A549 treated with AZD9567 at 1 μM for 4 hours (cell line): Measurements from ENCODE around the gene PTMA. TPM values are rescaled to one million over a fixed set of nuclear protein-coding genes. Genes with fewer than 3 reads are reported as not detected.

Experiments
- total RNA-seq: library from RNA; stranded (reverse); fragments of 200-300 nt; extraction: Qiagen RNA extraction; gene quantifications from 5 replicates; pipeline ENCODE4 v1.2.3, GENCODE V29; 2022; ENCODE audit not compliant: insufficient read depth

PTMA gene, protein sequence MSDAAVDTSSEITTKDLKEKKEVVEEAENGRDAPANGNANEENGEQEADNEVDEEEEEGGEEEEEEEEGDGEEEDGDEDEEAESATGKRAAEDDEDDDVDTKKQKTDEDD
- 1,432 to 1,524 TPM (median 1,499 TPM) in 5 replicates for total RNA-seq

DNA sequence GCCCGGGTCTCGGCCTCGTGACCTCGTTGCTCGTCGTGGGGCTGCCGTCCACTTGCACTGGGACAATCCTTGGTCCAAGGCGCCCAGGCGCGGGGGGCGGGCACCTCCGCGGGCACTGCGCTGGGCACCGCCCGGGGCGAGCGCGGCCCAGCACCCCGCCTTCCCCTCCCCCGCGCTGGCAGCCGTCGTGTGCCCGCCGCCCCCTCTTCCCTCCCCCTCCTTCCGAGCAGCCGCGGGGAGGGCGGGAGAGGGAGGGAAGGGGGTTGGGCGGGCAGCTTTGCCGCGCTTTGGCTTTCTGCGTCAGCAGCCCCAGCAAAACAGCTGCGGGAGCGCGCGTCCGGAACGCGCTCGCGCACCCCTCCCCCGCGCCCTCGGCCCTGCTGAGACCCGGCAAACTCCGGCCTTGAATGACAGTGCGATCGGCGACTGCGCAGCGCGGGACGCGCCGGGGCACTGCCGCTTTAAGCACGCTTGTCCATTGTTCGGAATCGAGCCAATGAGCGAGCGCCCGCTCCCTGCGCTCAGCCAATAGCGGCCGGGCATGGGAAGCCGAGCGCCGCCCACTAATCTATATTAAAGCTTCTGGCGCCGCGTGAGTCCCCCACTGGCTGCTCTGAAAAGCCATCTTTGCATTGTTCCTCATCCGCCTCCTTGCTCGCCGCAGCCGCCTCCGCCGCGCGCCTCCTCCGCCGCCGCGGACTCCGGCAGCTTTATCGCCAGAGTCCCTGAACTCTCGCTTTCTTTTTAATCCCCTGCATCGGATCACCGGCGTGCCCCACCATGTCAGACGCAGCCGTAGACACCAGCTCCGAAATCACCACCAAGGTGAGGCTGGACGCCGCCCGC, at the start of gene PTMA:
PTMA (plus strand) TSS at position 599 of the 846 bp plus-strand sequence; CDS start at position 781, 182 bp downstream.

Other genes starting within 250 kb of the PTMA start
- 799 to 892 TPM (median 820 TPM) in 5 replicates for gene NCL, start 244.0 kb upstream of the PTMA start, total RNA-seq
- gene NMUR1, start 178.1 kb upstream of the PTMA start, total RNA-seq: not detected in 5 replicates
- not detected in 5 replicates for gene TEX44, start 115.7 kb upstream of the PTMA start, total RNA-seq
- gene PDE6D, start 72.8 kb downstream of the PTMA start, total RNA-seq: 20.7 to 29.7 TPM (median 24.7 TPM) in 5 replicates
- gene COPS7B, start 77.9 kb downstream of the PTMA start, total RNA-seq: 25.3 to 39.3 TPM (median 38.6 TPM) in 5 replicates
- gene NPPC, start 217.9 kb downstream of the PTMA start, total RNA-seq: 0.27 to 0.60 TPM (median 0.37 TPM) in 4 of 5 replicates, not detected in the other